Adipose tissue (tissue), 3 donors: ENCODE measurements around the gene HADHA. TPM values are rescaled to one million over a fixed set of nuclear protein-coding genes. Genes with fewer than 3 reads are reported as not detected.
A peak's percentile ranks its signal among the peaks of the same experiment; 100 is the strongest.
"Not testable (repeated sequence)": the region's sequence is repeated elsewhere in the genome, so short reads cannot be mapped to it uniquely, and the experiment has no call there.

Experiments used
- H3K27ac ChIP-seq: one replicate; pipeline ENCODE4 v1.5.1; 2013; ENCODE audit warnings: low read depth, low read length
- WGBS, 3 donors: extraction: QIAGEN DNeasy Blood & Tissue Kit; methylation state at CpG; one replicate each; pipeline ENCODE4 v1.1.7; 2013; 5-methylcytosine and 5-hydroxymethylcytosine counted together
- polyA plus RNA-seq, 3 donors: library from polyadenylated mRNA; stranded (reverse); fragments of 200-250 nt; gene quantifications; one replicate each; pipeline ENCODE4 v1.2.3, GENCODE V29; 2013
- donor health status: healthy with polysubstance abuse.
- donor health status: Bipolar disorder and iron deficiency.
- donor health status: healthy.

HADHA gene
- polyA plus RNA-seq = 100 to 1,000 TPM in 1 of 3 donors, 10 to 100 TPM in 2; 67.9 to 176 (median 94.9) TPM

- H3K27ac ChIP-seq = peak within 1 kb of the TSS; percentile 99
- WGBS, 3 donors = 0 to 1% (median 0%) methylated on average over 62 to 63 of the region's 63 CpGs
Measured at GRCh38 chr2:26244309-26245230, at the start of gene HADHA, which contains the start of gene HADHB. Gene HADHA, minus strand, starts transcription at chr2:26244632. Its CDS starts 36 bp downstream, at chr2:26244596. Gene HADHB, plus strand, starts transcription at chr2:26244939. Its CDS starts 9,316 bp downstream, at chr2:26254255.

- H3K27ac ChIP-seq = no peak overlapping the region
- WGBS, 3 donors = 61 to 72% (median 66%) methylated on average over 6 of the region's 6 CpGs
Measured at GRCh38 chr2:26292646-26293045, 48.2 kb upstream of the HADHA start.

GRCh38 chr2:26290001-26290400 is 45.6 kb upstream of the HADHA start:
- 44 to 77% (median 68%) methylated on average over 1 of the region's 1 CpG for WGBS, 3 donors
- no peak overlapping the region for H3K27ac ChIP-seq

GRCh38 chr2:26285931-26286330 is 41.5 kb upstream of the HADHA start:
- WGBS, 3 donors = 96 to 97% (median 97%) methylated on average over 3 of the region's 3 CpGs
- no peak overlapping the region for H3K27ac ChIP-seq

GRCh38 chr2:26284132-26284531 is 39.7 kb upstream of the HADHA start:
- WGBS, 3 donors = 86 to 97% (median 94%) methylated on average over 3 of the region's 3 CpGs
- H3K27ac ChIP-seq = no peak overlapping the region

- 85 to 96% (median 95%) methylated on average over 2 of the region's 2 CpGs for whole genome bisulfite sequencing, 3 donors
- H3K27ac ChIP-seq = no peak overlapping the region
Measured at GRCh38 chr2:26283606-26284005, 39.2 kb upstream of the HADHA start.

GRCh38 chr2:26281226-26281625 is 36.8 kb upstream of the HADHA start:
- 52 to 84% (median 83%) methylated on average over 2 of the region's 2 CpGs for WGBS, 3 donors
- no peak overlapping the region for H3K27ac ChIP-seq

- 94 to 98% (median 96%) methylated on average over 3 of the region's 3 CpGs for WGBS, 3 donors
- H3K27ac ChIP-seq = no peak overlapping the region
Measured at GRCh38 chr2:26279886-26280285, 35.5 kb upstream of the HADHA start.

- whole genome bisulfite sequencing, 3 donors = 87 to 91% (median 88%) methylated on average over 4 of the region's 4 CpGs
- H3K27ac ChIP-seq = no peak overlapping the region
Measured at GRCh38 chr2:26276484-26277227, 32.2 kb upstream of the HADHA start.

- WGBS, 3 donors = 19 to 27% (median 19%) methylated on average over 5 of the region's 5 CpGs
Measured at GRCh38 chr2:26274058-26274613, 29.7 kb upstream of the HADHA start.

GRCh38 chr2:26273501-26273900 is 29.1 kb upstream of the HADHA start:
- H3K27ac ChIP-seq = no peak overlapping the region
- WGBS, 3 donors = 33 to 44% (median 43%) methylated on average over 2 of the region's 2 CpGs

More at GRCh38 chr2:26274058-26274613, 29.7 kb upstream of the HADHA start:
- H3K27ac ChIP-seq = peak overlapping the region; percentile 93

GRCh38 chr2:26270373-26270772 is 25.9 kb upstream of the HADHA start:
- no peak overlapping the region for H3K27ac ChIP-seq

- H3K27ac ChIP-seq = no peak overlapping the region
- 74 to 93% (median 78%) methylated on average over 6 of the region's 6 CpGs for WGBS, 3 donors
Measured at GRCh38 chr2:26269571-26270158, 25.2 kb upstream of the HADHA start.

- H3K27ac ChIP-seq = not testable (repeated sequence)
- 70 to 95% (median 83%) methylated on average over 12 of the region's 12 CpGs for WGBS, 3 donors
Measured at GRCh38 chr2:26268670-26269385, 24.4 kb upstream of the HADHA start.

GRCh38 chr2:26268213-26268612 is 23.8 kb upstream of the HADHA start:
- H3K27ac ChIP-seq = no peak overlapping the region
- WGBS, 3 donors = 79 to 97% (median 85%) methylated on average over 4 of the region's 4 CpGs

GRCh38 chr2:26258836-26259235 is 14.4 kb upstream of the HADHA start:
- not testable (repeated sequence) for H3K27ac ChIP-seq
- 84 to 94% (median 89%) methylated on average over 8 of the region's 8 CpGs for WGBS, 3 donors

- WGBS, 3 donors = 28 to 36% (median 28%) methylated on average over 3 of the region's 3 CpGs
- no peak overlapping the region for H3K27ac ChIP-seq
Measured at GRCh38 chr2:26255759-26256384, 11.4 kb upstream of the HADHA start.

- 41 to 77% (median 72%) methylated on average over 3 of the region's 3 CpGs for WGBS, 3 donors
Measured at GRCh38 chr2:26251893-26252292, 7.5 kb upstream of the HADHA start.

More at GRCh38 chr2:26251893-26252292, 7.5 kb upstream of the HADHA start:
- H3K27ac ChIP-seq = no peak overlapping the region
